GM12892 (cell line): ENCODE data around the gene NHERF2.

ENCODE experiments used
- DNase-seq: peaks from one replicate; pipeline ENCODE4 v3.0.0; 2011; ENCODE audit not compliant: insufficient read length
- FAIRE-seq: peaks from 2 replicates; lab custom pipeline; 2011; peaks lifted over from hg19 to GRCh38; lab: Jason Lieb, UNC
- POLR2A ChIP-seq: IDR thresholded peaks from 2 replicates; pipeline ENCODE4 v1.6.1; 2011; ENCODE audit warnings: low read depth, low read length, control low read depth
- POLR2AphosphoS5 ChIP-seq: IDR thresholded peaks from 2 replicates; pipeline ENCODE4 v1.6.1; 2011; ENCODE audit warnings: low read depth, low read length, control low read depth
- TAF1 ChIP-seq: IDR thresholded peaks from 2 replicates; pipeline ENCODE4 v1.6.1; 2011; ENCODE audit warnings: low read depth, mild to moderate bottlenecking, control low read depth, low read length, borderline replicate concordance

The NHERF2 gene

DNA sequence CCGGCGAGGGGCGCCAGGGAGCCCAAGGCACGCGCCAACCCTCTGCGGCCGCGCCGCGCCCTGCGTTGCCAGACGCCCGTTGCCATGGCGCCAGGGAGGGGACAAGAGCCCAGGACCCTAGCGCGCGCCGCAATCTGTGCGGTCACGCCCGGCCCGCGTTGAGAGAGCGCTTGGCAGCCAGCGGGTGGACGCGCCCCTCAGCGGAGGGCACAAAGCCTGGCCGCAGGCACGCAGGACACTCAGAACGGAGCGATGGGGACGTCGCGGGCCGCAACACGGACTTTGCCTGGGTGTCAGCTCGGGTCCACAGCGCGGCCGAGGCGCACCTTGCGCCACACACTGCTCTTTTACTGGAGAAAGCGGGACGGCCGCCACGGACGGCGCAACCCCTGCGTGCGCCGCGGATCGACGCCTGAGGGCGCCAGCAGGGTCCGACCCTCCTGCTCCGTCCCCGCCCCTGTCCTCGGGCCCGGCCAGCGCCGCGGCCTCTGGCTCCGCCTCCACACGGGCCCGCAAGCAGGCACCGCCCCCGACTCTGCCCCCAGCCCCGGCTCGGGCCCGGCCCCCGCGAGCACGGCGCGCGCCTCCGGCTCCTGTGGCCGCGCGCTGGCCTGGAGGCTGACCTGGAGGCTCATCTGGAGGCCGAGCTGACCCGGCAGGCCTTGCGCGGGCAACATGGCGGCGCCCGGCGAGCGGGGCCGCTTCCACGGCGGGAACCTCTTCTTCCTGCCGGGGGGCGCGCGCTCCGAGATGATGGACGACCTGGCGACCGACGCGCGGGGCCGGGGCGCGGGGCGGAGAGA lies 43.0 kb upstream of the NHERF2 start, which contains the start of gene GFER:
Gene GFER (plus strand): TSS at position 650 of the 803 bp plus-strand sequence. CDS start 26 bp downstream, at position 676.
- DNase-seq: peak; percentile 99
- peak; percentile 93 for FAIRE-seq
- TF ChIP-seq POLR2A (peak; percentile 90), POLR2AphosphoS5 (peak; percentile 59), TAF1 (peak; percentile 67; the same call in 1 of the 2 replicates)

DNA sequence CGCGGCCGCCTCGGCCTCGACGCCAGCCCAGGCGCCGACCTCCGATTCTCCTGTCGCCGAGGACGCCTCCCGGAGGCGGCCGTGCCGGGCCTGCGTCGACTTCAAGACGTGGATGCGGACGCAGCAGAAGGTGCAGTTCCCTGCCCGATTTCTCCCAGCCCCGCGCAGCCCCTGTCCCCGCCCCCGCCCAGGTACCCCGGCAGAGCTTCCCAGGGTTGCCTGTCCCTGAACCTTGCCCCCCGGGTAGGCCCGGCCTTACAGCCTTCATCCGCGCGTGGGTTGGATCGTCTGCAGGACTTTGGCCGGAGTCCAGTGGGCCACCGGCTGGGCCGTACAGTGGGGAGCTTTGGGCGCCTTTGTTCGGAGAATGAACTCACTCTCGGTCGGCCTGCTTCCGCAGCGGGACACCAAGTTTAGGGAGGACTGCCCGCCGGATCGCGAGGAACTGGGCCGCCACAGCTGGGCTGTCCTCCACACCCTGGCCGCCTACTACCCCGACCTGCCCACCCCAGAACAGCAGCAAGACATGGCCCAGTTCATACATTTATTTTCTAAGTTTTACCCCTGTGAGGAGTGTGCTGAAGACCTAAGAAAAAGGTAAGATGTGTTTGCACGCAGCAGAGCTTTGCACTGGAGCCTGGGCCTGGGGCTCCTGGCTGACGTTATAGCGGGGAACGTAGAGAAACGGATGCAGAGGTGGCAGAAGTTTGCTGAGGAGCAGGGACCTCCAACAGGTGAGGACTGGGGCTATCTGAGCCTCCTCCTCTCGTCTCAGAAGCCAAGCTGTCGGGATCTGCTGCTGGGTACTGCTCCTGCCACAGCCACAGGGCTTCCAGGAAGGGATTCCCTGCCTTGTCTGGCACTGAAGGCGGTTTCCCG lies 42.1 kb upstream of the NHERF2 start:
- DNase-seq (no peak), FAIRE-seq (peak; percentile 44)
- TF ChIP-seq POLR2AphosphoS5 (no peak; the same call in 1 of the 2 replicates), POLR2A (no peak), TAF1 (no peak)

GRCh38 chr16:1985466-1986150 lies 41.1 kb upstream of the NHERF2 start:
- FAIRE-seq: no peak
- TF ChIP-seq POLR2A (no peak), TAF1 (no peak), POLR2AphosphoS5 (no peak)
- no peak for DNase-seq

- FAIRE-seq (no peak), DNase-seq (no peak)
- no peak for TF ChIP-seq TAF1
- no peak for TF ChIP-seq POLR2AphosphoS5
- no peak for TF ChIP-seq POLR2A
Observed at GRCh38 chr16:1987198-1987597, 39.5 kb upstream of the NHERF2 start.

DNA sequence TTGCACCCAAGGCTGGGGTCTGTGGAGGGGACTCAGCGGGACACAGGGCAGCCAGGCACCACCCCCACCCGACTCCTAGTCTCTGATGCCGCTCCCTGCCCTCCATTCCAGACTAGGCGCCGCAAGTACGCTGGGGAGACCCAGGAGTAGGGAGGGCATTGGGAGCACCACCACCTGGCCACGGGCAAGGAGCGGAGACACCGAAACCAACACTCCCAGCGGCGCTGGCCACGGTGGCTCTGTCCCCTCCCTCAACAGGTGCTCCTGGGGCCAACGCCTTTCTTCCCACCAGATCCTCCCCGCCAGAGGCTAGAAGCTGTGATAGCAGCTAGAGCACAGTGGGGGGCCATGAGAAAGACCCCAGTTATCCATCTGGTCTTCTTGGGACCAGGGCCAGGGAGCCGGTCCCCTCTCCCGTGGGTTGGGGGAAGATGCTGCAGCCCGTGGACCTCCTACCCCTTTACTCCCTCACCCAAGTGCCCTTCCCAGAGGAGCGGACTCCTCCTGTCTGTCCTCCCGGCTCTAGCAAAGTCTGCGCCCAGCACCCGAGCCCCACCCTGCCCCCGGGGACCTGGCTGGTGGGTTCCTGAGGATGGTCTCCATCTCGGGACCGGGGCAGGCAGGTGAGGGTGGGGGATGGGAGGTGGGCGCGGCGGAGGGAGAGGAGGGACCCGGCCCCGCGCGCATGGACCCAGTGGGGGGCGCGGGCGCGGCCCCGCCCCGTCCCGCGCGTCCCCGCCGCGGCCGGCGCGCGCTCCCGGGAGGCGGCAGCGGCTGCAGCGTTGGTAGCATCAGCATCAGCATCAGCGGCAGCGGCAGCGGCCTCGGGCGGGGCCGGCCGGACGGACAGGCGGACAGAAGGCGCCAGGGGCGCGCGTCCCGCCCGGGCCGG lies 37.2 kb upstream of the NHERF2 start, which contains the start of gene SYNGR3:
Gene SYNGR3 (plus strand): TSS at position 762 of the 892 bp plus-strand sequence. CDS start 133 bp downstream, outside the sequence.
- DNase-seq (no peak), FAIRE-seq (peak; percentile 79)
- TF ChIP-seq POLR2A: no peak
- TF ChIP-seq POLR2AphosphoS5: no peak
- TF ChIP-seq TAF1: no peak

- FAIRE-seq (no peak), DNase-seq (no peak)
- no peak for TF ChIP-seq TAF1
- TF ChIP-seq POLR2AphosphoS5: no peak
- TF ChIP-seq POLR2A: no peak
Observed at GRCh38 chr16:1990101-1990350, 36.7 kb upstream of the NHERF2 start.

DNA sequence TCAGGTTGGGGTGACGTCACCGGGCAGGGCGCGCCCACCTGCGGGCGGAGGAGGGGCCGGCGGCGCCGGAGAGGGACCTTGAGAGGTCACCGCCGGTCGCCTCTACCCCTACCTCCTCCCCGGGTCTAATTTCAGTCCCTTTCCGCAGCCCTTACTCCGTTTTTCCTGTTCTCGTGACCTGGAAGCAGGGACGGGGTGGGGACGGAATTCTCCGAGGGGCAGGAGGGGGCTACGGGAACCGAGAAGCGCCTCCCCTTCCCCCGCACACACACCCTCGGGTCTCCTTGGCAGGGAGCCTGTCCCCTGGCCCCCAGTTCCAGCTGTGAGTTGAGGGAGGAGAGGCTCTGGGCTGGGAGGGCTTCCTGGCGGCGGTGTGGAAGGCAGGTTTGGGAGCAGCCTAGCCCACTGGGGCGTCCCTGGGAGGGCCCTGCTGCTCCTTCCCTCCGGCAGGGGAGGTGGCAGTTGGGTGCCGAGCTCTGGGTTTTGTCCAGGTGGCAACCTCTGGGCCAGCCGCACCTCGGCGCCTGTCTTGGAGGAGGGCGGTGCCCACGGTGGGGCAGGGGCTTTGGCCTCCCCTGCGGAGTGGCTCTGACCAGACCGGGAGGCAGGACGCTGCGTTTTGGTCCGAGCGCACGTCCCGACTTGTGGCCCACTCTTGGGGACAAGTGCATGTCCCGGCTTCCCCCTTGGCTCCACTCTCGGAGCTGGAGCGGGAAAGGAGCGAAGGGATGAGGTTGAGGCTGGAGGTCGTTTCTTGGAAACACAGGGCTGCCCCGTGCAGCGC lies 36.2 kb upstream of the NHERF2 start:
- DNase-seq (no peak), FAIRE-seq (peak; percentile 51)
- TF ChIP-seq POLR2AphosphoS5: no peak
- TF ChIP-seq TAF1: no peak
- peak; percentile 7; the same call in 1 of the 2 replicates for TF ChIP-seq POLR2A

DNA sequence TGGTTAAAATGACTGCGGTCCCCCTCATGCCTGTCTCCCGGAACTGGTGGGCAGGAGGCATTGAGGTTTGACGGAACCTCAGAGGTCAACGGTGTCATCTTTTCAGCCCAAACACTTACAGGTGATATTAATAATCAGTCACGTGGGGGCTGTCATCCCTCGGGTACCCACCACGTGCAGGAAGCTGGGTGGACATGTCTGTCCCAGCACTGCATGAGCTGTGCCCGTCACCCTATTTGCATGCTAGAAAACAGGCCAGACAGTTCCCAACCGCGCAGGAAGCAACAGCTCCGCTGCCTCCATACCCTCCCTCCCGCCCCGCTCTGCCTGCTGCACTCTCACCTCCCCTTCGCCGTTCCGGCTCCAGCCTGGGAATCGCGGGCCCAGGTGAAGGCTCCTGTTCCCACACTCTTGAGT lies 35.6 kb upstream of the NHERF2 start:
- TF ChIP-seq POLR2A (peak; percentile 31; the same call in 1 of the 2 replicates), TAF1 (no peak), POLR2AphosphoS5 (no peak)
- FAIRE-seq: peak; percentile 83
- no peak for DNase-seq

DNA sequence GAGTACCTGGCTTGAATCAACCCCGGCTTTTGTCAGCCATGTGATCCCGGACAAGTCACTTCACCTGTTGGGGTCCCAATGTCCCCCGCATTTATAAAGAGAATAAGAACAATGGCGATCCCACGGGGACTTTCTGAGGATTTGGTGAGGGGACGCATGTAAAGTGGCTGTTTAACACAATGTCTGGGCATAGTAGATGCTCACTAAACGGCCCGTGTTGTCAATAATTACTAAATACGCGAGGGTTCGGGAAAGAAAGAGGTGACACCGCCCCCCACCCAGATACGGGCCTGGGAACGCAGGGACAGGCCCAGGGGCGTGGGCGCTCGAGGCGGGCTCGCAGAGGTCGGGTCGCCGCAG lies 35.1 kb upstream of the NHERF2 start:
- DNase-seq (no peak), FAIRE-seq (no peak)
- TF ChIP-seq POLR2A: no peak
- TF ChIP-seq POLR2AphosphoS5: no peak
- no peak for TF ChIP-seq TAF1
